Measurements from ENCODE around the gene TCF7L2.

The TCF7L2 gene

GRCh38 chr10:113199459-113199858 is 249.4 kb downstream of the TCF7L2 start:
- DNase-seq = no peak

GRCh38 chr10:113202011-113202410 is 252.0 kb downstream of the TCF7L2 start:
- no peak for DNase-seq

GRCh38 chr10:113207924-113208323 is 257.9 kb downstream of the TCF7L2 start:
- DNase-seq = no peak

- DNase-seq = no peak
Observed at GRCh38 chr10:113213035-113213434, 263.0 kb downstream of the TCF7L2 start.

GRCh38 chr10:113214331-113214730 is 264.3 kb downstream of the TCF7L2 start:
- DNase-seq = no peak

GRCh38 chr10:113216102-113216501 is 266.1 kb downstream of the TCF7L2 start:
- DNase-seq = no peak
